IMR-90 (cell line): ENCODE results near the gene SIDT1. TPM values are rescaled to one million over a fixed set of nuclear protein-coding genes. Genes with fewer than 3 reads are reported as not detected.
A peak's percentile ranks its signal among the peaks of the same experiment; 100 is the strongest.

Experiments
- ATAC-seq: fragments of 200-7000 bp; cut with Tn5 transposase; 2 replicates; pipeline ENCODE4 v1.9.1; 2020; ENCODE audit warnings: low read depth, mild to moderate bottlenecking, moderate library complexity
- BruUV-seq: library from RNA; stranded (reverse); fragments of 400-500 nt; replicated peaks from 2 replicates; lab custom pipeline; 2021; lab: Mats Ljungman, UMichigan
- CTCF ChIA-PET: fragments of 300-600 bp; formaldehyde crosslinking; extraction: SDS; loops from one replicate; lab custom pipeline; 2021; ENCODE audit warnings: antibody characterized with exemption; lab: Yijun Ruan, JAX
- POLR2A ChIA-PET: fragments of 300-600 bp; sonication (Branson Sonifier 250); formaldehyde crosslinking; loops from one replicate; lab custom pipeline; 2022; ENCODE audit warnings: antibody characterized with exemption; ENCODE audit not compliant: unreplicated experiment; lab: Charles Lee
- DNase-seq: peaks from one replicate; pipeline ENCODE4 v3.0.0; 2013
- H2AFZ ChIP-seq: replicated peaks from 2 replicates; pipeline ENCODE3; 2013; ENCODE audit warnings: low read length, mild to moderate bottlenecking; ENCODE audit not compliant: poor library complexity
- H2AK5ac ChIP-seq: 2 replicates; pipeline ENCODE4 v1.6.1; 2013; ENCODE audit warnings: low read depth, low read length, inconsistent platforms
- H2AK9ac ChIP-seq: replicated peaks from 2 replicates; pipeline ENCODE3; 2013; ENCODE audit warnings: mild to moderate bottlenecking, low read depth, low read length, moderate library complexity; ENCODE audit not compliant: poor library complexity
- H2BK120ac ChIP-seq: 2 replicates; pipeline ENCODE4 v1.6.1; 2013; ENCODE audit warnings: low read depth, low read length, inconsistent platforms
- H2BK15ac ChIP-seq: 3 replicates; pipeline ENCODE4 v1.6.1; 2013; ENCODE audit warnings: low read depth, low read length, inconsistent platforms
- H2BK20ac ChIP-seq: 2 replicates; pipeline ENCODE4 v1.6.1; 2013; ENCODE audit warnings: low read depth, mild to moderate bottlenecking, inconsistent platforms, low read length, moderate library complexity
- H2BK5ac ChIP-seq: 2 replicates; pipeline ENCODE4 v1.6.1; 2013; ENCODE audit warnings: mild to moderate bottlenecking, low read depth, low read length, inconsistent platforms; ENCODE audit not compliant: poor library complexity, severe bottlenecking
- H3K14ac ChIP-seq: replicated peaks from 2 replicates; pipeline ENCODE4 v1.6.1; 2013; ENCODE audit warnings: low read depth, low read length, inconsistent platforms
- H3K18ac ChIP-seq: 2 replicates; pipeline ENCODE4 v1.6.1; 2013; ENCODE audit warnings: low read depth, low read length, control low read depth
- H3K23ac ChIP-seq: 2 replicates; pipeline ENCODE4 v1.6.1; 2013; ENCODE audit warnings: low read depth, low read length, inconsistent platforms
- H3K27ac ChIP-seq: 2 replicates; pipeline ENCODE4 v1.5.1; 2013; ENCODE audit warnings: mild to moderate bottlenecking, control low read depth, low read length; ENCODE audit not compliant: insufficient read depth
- H3K27me3 ChIP-seq: 2 replicates; pipeline ENCODE4 v1.6.1; 2013; ENCODE audit warnings: low read length; ENCODE audit not compliant: control insufficient read depth, insufficient read depth
- H3K36me3 ChIP-seq: 2 replicates; pipeline ENCODE4 v1.6.1; 2013; ENCODE audit warnings: low read length, mixed read lengths; ENCODE audit not compliant: control insufficient read depth, insufficient read depth
- H3K4ac ChIP-seq: 2 replicates; pipeline ENCODE4 v1.6.1; 2013; ENCODE audit warnings: low read depth, low read length, inconsistent platforms
- H3K4me1 ChIP-seq: 2 replicates; pipeline ENCODE4 v1.6.1; 2013; ENCODE audit warnings: low read length, mixed read lengths; ENCODE audit not compliant: control insufficient read depth, insufficient read depth
- H3K4me2 ChIP-seq: 2 replicates; pipeline ENCODE4 v1.6.1; 2013; ENCODE audit warnings: low read depth, mild to moderate bottlenecking, control low read depth, low read length, moderate library complexity
- H3K4me3 ChIP-seq: 2 replicates; pipeline ENCODE4 v1.5.1; 2013; ENCODE audit warnings: low read depth, mild to moderate bottlenecking, control low read depth, low read length, moderate library complexity; ENCODE audit not compliant: insufficient read depth
- H3K56ac ChIP-seq: 2 replicates; pipeline ENCODE4 v1.6.1; 2013; ENCODE audit warnings: low read length, inconsistent platforms; ENCODE audit not compliant: insufficient read depth; ENCODE audit errors: extremely low read depth
- H3K79me1 ChIP-seq, 2 experiments: 2 replicates each; pipeline ENCODE4 v1.6.1; 2013; ENCODE audit warnings: low read length in 2 of 2, inconsistent platforms in 1 of 2, low read depth in 1 of 2
- H3K9ac ChIP-seq: 2 replicates; pipeline ENCODE4 v1.6.1; 2013; ENCODE audit warnings: low read depth, low read length, control low read depth
- H3K9me1 ChIP-seq: 2 replicates; pipeline ENCODE4 v1.6.1; 2013; ENCODE audit warnings: low read length, inconsistent platforms; ENCODE audit not compliant: insufficient read depth
- H3K9me3 ChIP-seq: 2 replicates; pipeline ENCODE4 v1.6.1; 2013; ENCODE audit warnings: low read length; ENCODE audit not compliant: control insufficient read depth, insufficient read depth
- H4K20me1 ChIP-seq: 2 replicates; pipeline ENCODE4 v1.6.1; 2013; ENCODE audit warnings: low read length, inconsistent platforms; ENCODE audit not compliant: insufficient read depth
- H4K5ac ChIP-seq: 2 replicates; pipeline ENCODE4 v1.6.1; 2013; ENCODE audit warnings: mild to moderate bottlenecking, low read depth, low read length, control low read depth
- H4K8ac ChIP-seq, 2 experiments: 2 replicates each; pipeline ENCODE4 v1.6.1; 2013; ENCODE audit warnings: low read depth in 2 of 2, low read length in 2 of 2, control low read depth in 1 of 2, inconsistent platforms in 1 of 2
- H4K91ac ChIP-seq: 2 replicates; pipeline ENCODE4 v1.6.1; 2013; ENCODE audit warnings: low read depth, low read length, inconsistent platforms; ENCODE audit not compliant: insufficient read depth
- BHLHE40 ChIP-seq: fragments of 150-350 bp; IDR thresholded peaks from 2 replicates; pipeline ENCODE4 v1.6.1; 2016; ENCODE audit warnings: mild to moderate bottlenecking, low read depth, low read length
- RCOR1 ChIP-seq: IDR thresholded peaks from 2 replicates; pipeline ENCODE4 v1.6.1; 2012; ENCODE audit warnings: mild to moderate bottlenecking, low read length, improper control_type of control experiment; ENCODE audit not compliant: insufficient replicate concordance
- WGBS, 2 experiments: methylation state at CpG; one replicate each; pipeline versions ENCODE4 v1.1.5 to v1.1.7; 2013; ENCODE audit warnings: missing lambda C conversion rate in 2 of 2; ENCODE audit not compliant: insufficient read length in 1 of 2; ENCODE audit errors: extremely low coverage in 2 of 2; 5-methylcytosine and 5-hydroxymethylcytosine counted together
- dilution Hi-C: fragments of 300-500 bp; cut with HindIII; formaldehyde crosslinking; loops from one replicate; pipeline ENCODE4 v1.14.3; 2018; ENCODE audit warnings: low sequenced_read_pairs; ENCODE audit not compliant: unreplicated experiment
- in situ Hi-C: fragments of 300-500 bp; cut with MboI; formaldehyde crosslinking; loops from 3 replicates; pipeline ENCODE4 v1.14.3; 2019; ENCODE audit warnings: low sequenced_read_pairs, inconsistent platforms, mixed read lengths
- intact Hi-C: fragments of 100-400 bp; cut with micrococcal nuclease; formaldehyde crosslinking; loops from 2 replicates; pipeline ENCODE4 v1.10.0; 2022
- polyA plus RNA-seq, 3 experiments: library from polyadenylated mRNA; depleted of rRNA; stranded (reverse); fragments of >200 nt; gene quantifications; 2 replicates each; pipeline ENCODE4 v1.2.3, GENCODE V29; 2012; ENCODE audit warnings: low replicate concordance in 1 of 3
- total RNA-seq: library from RNA; depleted of rRNA; stranded (reverse); fragments of >200 nt; gene quantifications from 2 replicates; pipeline ENCODE4 v1.2.3, GENCODE V29; 2012

Gene SIDT1
- total and polyA plus RNA-seq, 2 of the 4 experiments (the other 2 are of a cell fraction): not detected

GRCh38 chr3:113623324-113623723, 91.0 kb downstream of the SIDT1 start:
- intact Hi-C loops: loop anchor here (10.0 kb wide), 2 partner anchors 889 to 979 kb away; partner anchors contain the start of gene CCDC80
- Histone ChIP-seq H3K36me3 (no peaks in the 10 kb centered on the region), H3K79me1 (no peaks in the 10 kb centered on the region), H2BK20ac (no peak overlapping the region), H3K56ac (no peak overlapping the region), H2AK9ac (no peak overlapping the region), H3K27me3 (peaks cover 14% of the 10 kb centered on the region), H3K4me1 (no peaks in the 10 kb centered on the region), H3K27ac (no peak overlapping the region), H3K9ac (no peak overlapping the region), H2BK15ac (no peak overlapping the region), H3K4me3 (no peak overlapping the region), H3K9me3 (no peaks in the 10 kb centered on the region), H4K8ac (no peak overlapping the region), H2BK5ac (no peak overlapping the region), H3K14ac (no peak overlapping the region), H3K4ac (no peak overlapping the region), H2BK120ac (no peak overlapping the region), H3K23ac (no peak overlapping the region), H4K91ac (no peak overlapping the region), H4K20me1 (no peaks in the 10 kb centered on the region), H2AK5ac (no peak overlapping the region), H3K9me1 (no peaks in the 10 kb centered on the region), H3K18ac (no peak overlapping the region), H2AFZ (peak overlapping the region; percentile 63), H3K4me2 (peak overlapping the region; percentile 23; the same call in 1 of the 2 replicates), H4K5ac (no peak overlapping the region)
- ChIA-PET POLR2A (no interaction called here), CTCF (no interaction called here)
- 40% methylated on average over 13 of the region's 19 CpGs; no CpG with 5 or more reads in 1 of the 2 experiments for WGBS, 2 experiments
- DNase-seq (no peak), ATAC-seq (no peak)
- dilution Hi-C loops: no loop called here
- no TSS peak for BruUV-seq
- in situ Hi-C loops: loop anchor here (5.0 to 10.0 kb wide), 2 partner anchors 131 to 569 kb away; no protein-coding TSS in a partner anchor
- TF ChIP-seq BHLHE40 (no peak), RCOR1 (no peak)
